Measurements from ENCODE around the gene BCAN. TPM values are rescaled to one million over a fixed set of nuclear protein-coding genes. Genes with fewer than 3 reads are reported as not detected.

Gene BCAN
- total RNA-seq, 4 donors from 2014 or later = not detected

GRCh38 chr1:156692925-156693847, 51.3 kb downstream of the BCAN start:
- ATAC-seq (ENCODE audit: low FRiP score) (no peak), DNase-seq (ENCODE audit: low spot score) (no peak)
- TF ChIP-seq CTCF (IDR thresholded peaks at IDR 0.05) = no peak

GRCh38 chr1:156693848-156694689, 52.2 kb downstream of the BCAN start:
- no peak for ATAC-seq (ENCODE audit: low FRiP score)
- TF ChIP-seq CTCF (IDR thresholded peaks at IDR 0.05) = no peak
- no peak for DNase-seq (ENCODE audit: low spot score)

DNA sequence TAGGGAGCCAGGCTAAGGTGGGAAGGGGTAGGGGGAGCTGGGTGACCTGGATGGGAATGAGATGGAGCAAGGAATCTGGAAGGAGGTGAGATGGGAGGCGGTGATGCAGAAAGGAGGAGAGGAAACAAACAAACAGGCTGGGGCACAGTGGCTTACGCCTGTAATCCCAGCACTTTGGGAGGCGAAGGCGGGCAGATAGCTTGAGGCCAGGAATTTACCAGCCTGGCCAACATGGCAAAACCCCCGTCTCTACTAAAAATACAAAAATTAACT, 52.7 kb downstream of the BCAN start:
- no peak for DNase-seq (ENCODE audit: low spot score)
- no peak for ATAC-seq (ENCODE audit: low FRiP score)
- no peak for TF ChIP-seq CTCF (IDR thresholded peaks at IDR 0.05)

DNA sequence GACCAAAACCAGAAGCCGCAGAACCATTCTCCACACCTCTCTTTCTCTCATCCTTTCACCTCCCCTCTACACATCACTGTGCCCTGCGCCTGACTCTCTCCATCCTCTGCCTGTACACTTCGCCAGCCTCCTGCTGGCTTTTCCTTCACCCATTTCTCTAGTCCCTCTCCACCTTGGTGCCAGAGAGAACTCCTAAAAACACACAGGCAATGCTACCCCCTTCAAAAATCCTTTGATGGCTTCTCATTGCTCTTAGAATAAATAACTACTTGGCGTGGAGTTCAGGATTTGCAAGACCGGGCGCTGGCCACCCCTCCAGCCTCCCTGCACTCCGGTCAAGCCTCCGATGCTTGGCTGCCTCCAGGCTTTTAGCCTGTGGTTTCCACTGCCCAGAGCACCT, 54.8 kb downstream of the BCAN start:
- TF ChIP-seq CTCF (IDR thresholded peaks at IDR 0.05) = no peak
- no peak for DNase-seq (ENCODE audit: low spot score)
- no peak for ATAC-seq (ENCODE audit: low FRiP score)

GRCh38 chr1:156697481-156697880, 55.6 kb downstream of the BCAN start:
- DNase-seq (ENCODE audit: low spot score) (no peak), ATAC-seq (ENCODE audit: low FRiP score) (no peak)
- TF ChIP-seq CTCF (IDR thresholded peaks at IDR 0.05) = no peak

DNA sequence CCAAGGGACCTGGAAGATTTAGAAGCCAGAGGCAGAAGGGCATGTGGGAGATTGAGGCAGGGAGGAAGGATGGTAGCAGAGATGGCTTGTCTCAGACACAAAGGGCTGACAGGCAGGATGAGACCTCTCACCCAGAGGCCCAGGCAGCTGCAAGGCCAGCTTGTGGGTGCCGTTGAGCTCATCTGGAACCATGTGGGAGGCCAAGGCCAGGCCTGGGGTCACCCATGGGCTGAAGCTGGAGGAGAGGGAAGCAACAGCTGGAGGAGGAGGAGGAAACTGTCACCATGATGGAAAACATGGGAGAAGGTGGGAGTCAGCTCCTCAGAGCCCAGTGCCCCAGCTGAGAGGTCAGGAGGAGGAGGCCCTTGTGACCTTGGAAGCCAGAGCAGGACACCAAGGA, 57.1 kb downstream of the BCAN start:
- no peak for TF ChIP-seq CTCF (IDR thresholded peaks at IDR 0.05)

More for the DNA sequence above, 57.1 kb downstream of the BCAN start:
- DNase-seq (ENCODE audit: low spot score) (no peak), ATAC-seq (ENCODE audit: low FRiP score) (no peak)
